ENCODE results near the gene MAD1L1.
A peak's percentile ranks its signal among the peaks of the same experiment; 100 is the strongest.

The MAD1L1 gene

DNA sequence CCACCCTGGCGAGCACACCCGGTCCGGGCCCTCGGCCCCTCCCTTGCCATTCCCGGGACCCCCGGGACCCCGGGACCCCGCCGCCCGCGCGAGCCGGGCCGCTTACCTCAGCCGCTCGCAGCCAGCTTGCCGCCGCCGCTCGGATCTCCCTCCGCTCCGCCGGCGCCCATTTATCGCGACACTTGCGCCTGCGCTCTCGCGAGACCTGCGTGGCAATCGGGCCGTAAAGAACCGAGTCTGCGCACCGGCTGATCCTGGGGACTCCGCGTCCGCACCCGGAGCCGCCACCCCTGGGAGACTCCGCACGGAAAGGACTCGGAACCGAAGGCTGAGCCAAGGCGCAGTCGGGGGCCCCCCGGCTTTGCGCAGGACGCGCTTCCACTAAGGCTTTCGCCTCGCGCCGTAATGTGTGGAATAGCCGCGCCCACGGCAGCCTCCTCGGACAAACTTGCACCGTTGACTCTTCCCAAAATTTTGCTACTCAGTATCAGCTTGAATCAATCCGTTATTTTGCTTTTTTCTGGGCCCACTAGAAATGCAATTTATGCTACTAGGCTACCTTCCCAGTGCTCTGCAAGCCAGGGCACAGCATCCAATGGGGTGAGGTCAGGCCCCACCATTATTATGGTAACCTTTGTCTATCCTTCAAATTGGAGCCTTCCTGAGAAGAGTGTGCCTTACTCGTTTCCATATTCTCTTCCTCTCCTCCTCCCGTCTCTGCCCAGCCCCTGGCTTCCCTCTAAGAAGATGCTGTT is at the start of gene MAD1L1:
MAD1L1 (minus strand) TSS at position 180 of the 755 bp plus-strand sequence. CDS start 2,812 bp downstream, outside the sequence.
- H3K4me3 ChIP-seq, result peak within 1 kb of the TSS; percentile 62
- no peaks in the 10 kb centered on the region for H3K9me3 ChIP-seq
- H3K4me1 ChIP-seq, result 0 out of 2 replicates have a peak, but pooled peaks cover 4% of the 10 kb centered on the region
- H3K36me3 ChIP-seq (replicated peaks), result peaks cover 55% of the 10 kb centered on the region
- in situ Hi-C loops (cut with MboI; ENCODE audit: low sequenced_read_pairs), result no loop called here
- DNase-seq (ENCODE audit: low spot score in 2 of 2), result peak; percentile 73 to 93
- H3K27me3 ChIP-seq (ENCODE audit: low read depth), result no peaks in the 10 kb centered on the region

DNA sequence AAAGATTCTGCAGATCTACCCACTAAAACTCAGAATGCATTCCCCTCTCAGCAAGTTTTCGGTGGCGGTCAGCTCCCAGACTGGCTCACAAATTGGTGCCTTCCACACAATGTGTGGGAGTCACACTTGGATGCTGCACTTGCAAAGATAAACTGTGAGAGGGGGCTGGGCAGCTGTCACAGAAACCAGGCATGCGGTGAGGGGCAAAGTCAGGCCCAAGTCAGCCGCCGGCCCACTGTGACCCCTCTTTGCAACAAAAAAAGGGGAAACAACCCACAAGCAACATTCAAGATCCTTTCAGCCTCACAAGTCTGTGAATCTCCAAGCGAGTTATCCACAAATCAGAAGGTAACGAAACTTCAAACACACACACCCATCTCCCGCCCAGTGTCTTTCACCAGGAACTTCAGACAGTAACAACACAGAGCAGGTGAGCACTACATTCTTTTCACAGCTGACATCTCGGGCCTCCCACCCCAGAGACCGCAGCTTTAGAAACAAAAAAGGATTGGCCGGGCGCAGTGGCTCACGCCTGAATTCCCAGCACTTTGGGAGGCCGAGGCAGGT is 49.5 kb upstream of the MAD1L1 start:
- no peak for DNase-seq (ENCODE audit: low spot score in 2 of 2)
- in situ Hi-C loops (cut with MboI; ENCODE audit: low sequenced_read_pairs), result no loop called here
- no peaks in the 10 kb centered on the region for H3K4me1 ChIP-seq
- no peaks in the 10 kb centered on the region for H3K36me3 ChIP-seq (replicated peaks)
- H3K27me3 ChIP-seq (ENCODE audit: low read depth), result no peaks in the 10 kb centered on the region
- H3K4me3 ChIP-seq, result no peak overlapping the region
- H3K9me3 ChIP-seq, result no peaks in the 10 kb centered on the region

DNA sequence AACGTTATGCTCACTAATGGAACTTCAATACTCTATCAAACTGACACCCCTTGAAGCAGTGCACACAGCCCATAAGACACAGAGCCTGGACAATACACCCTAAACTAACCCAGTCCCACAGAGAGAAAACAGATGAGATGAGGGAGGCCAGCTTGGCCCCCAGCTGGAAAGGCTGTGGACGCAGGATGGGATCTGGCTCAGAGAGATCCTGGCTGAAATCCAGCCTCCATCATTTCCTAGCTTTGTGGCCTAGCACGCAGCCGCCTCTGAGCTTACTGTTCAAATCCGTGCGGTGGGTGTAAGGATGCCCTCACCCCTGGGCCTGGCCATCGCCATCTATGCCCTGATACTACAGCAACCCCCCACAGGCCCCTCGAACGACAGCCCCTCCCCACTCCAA is 48.8 kb upstream of the MAD1L1 start:
- Histone ChIP-seq H3K36me3 (replicated peaks) (no peaks in the 10 kb centered on the region), H3K9me3 (no peaks in the 10 kb centered on the region), H3K4me1 (no peaks in the 10 kb centered on the region), H3K4me3 (no peak overlapping the region), H3K27me3 (ENCODE audit: low read depth) (no peaks in the 10 kb centered on the region)
- no peak for DNase-seq (ENCODE audit: low spot score in 2 of 2)
- in situ Hi-C loops (cut with MboI; ENCODE audit: low sequenced_read_pairs), result no loop called here

DNA sequence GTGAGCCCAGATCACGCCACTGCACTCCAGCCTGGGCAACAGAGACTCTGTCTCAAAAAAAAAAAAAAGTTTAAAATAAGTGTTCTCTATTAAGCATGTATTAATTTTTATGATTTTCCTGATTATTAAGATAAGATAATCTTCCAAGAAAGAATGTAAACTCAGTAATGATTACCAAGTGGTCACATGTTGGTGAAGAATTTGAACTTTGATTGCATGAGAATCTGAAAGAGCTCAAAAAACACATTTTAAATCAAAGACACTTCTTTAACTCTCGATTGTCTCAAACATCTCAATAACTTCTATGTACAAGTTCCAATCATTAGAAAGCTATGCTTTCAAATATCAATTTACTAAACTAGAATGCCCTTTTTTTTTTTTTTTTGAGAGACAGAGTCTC is 47.7 kb upstream of the MAD1L1 start:
- Histone ChIP-seq H3K4me1 (no peaks in the 10 kb centered on the region), H3K27me3 (ENCODE audit: low read depth) (no peaks in the 10 kb centered on the region), H3K9me3 (no peaks in the 10 kb centered on the region), H3K4me3 (no peak overlapping the region), H3K36me3 (replicated peaks) (no peaks in the 10 kb centered on the region)
- DNase-seq (ENCODE audit: low spot score in 2 of 2), result no peak
- in situ Hi-C loops (cut with MboI; ENCODE audit: low sequenced_read_pairs), result no loop called here

DNA sequence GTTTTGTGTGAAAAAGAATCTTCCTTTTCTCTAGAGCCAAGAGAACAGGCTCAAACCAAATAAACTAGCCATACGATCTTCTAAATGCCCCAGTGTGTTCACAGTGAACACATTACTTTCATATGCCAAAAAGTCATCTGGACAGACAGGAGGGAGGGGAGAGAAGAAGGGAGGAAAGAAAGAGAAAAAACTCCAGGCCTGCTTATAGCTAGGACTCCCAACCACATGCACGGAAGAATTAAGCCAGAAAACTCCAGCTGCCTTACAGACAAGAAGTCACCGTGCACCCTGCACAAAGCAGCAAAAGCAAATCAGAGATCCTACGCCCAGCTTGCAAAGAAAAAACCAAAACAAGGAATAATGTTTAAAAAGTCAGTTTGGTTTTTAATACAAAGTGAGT is 47.2 kb upstream of the MAD1L1 start:
- in situ Hi-C loops (cut with MboI; ENCODE audit: low sequenced_read_pairs), result no loop called here
- H3K27me3 ChIP-seq (ENCODE audit: low read depth), result no peaks in the 10 kb centered on the region
- H3K4me3 ChIP-seq, result no peak overlapping the region
- H3K4me1 ChIP-seq, result no peaks in the 10 kb centered on the region
- no peaks in the 10 kb centered on the region for H3K9me3 ChIP-seq
- no peaks in the 10 kb centered on the region for H3K36me3 ChIP-seq (replicated peaks)
- no peak for DNase-seq (ENCODE audit: low spot score in 2 of 2)

DNA sequence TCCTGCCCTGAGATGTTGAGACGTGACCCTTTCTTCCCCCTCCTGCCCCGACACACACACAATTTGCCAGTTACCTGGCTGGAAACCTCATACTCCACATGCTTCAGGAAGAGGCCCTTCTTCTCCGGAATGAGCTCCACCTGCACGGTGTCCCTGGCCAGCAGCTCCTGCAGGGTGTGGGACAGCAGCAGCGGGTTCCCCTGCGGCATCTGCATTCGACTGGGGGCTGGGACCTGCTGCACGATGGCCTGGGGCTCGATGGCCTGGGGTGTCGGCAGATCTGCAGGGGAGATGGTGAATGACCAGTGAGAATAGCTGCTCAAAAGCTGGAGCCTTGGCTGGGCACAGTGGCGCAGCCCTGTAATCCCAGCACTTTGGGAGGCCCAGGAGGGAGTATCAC is 45.3 kb upstream of the MAD1L1 start:
- in situ Hi-C loops (cut with MboI; ENCODE audit: low sequenced_read_pairs), result no loop called here
- H3K4me1 ChIP-seq, result no peaks in the 10 kb centered on the region
- DNase-seq (ENCODE audit: low spot score in 2 of 2), result no peak
- no peak overlapping the region for H3K4me3 ChIP-seq
- H3K36me3 ChIP-seq (replicated peaks), result no peaks in the 10 kb centered on the region
- no peaks in the 10 kb centered on the region for H3K9me3 ChIP-seq
- no peaks in the 10 kb centered on the region for H3K27me3 ChIP-seq (ENCODE audit: low read depth)

DNA sequence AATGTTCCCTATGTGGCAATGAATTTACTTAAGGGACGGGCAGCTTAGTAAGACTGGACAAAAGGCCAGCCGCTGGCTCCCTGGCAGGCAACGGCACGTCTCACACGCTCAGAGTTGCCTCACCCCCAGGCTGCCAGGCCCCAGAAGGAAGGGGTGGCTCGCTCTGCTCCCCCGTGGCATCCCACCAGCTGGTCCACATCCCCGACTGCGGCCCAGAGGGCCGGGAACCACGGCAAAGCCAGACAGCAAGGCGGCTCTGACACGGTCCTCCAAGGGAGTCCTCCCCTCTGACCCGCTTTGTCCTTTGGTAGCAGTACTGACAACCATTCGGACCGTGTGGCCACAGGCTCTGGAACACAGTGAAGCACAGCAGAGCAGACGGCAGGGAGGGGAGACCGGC is 43.4 kb upstream of the MAD1L1 start:
- Histone ChIP-seq H3K36me3 (replicated peaks) (no peaks in the 10 kb centered on the region; the same call in 1 of the 2 replicates), H3K4me1 (no peaks in the 10 kb centered on the region), H3K27me3 (ENCODE audit: low read depth) (no peaks in the 10 kb centered on the region), H3K9me3 (no peaks in the 10 kb centered on the region), H3K4me3 (no peak overlapping the region)
- no peak for DNase-seq (ENCODE audit: low spot score in 2 of 2)
- in situ Hi-C loops (cut with MboI; ENCODE audit: low sequenced_read_pairs), result no loop called here

DNA sequence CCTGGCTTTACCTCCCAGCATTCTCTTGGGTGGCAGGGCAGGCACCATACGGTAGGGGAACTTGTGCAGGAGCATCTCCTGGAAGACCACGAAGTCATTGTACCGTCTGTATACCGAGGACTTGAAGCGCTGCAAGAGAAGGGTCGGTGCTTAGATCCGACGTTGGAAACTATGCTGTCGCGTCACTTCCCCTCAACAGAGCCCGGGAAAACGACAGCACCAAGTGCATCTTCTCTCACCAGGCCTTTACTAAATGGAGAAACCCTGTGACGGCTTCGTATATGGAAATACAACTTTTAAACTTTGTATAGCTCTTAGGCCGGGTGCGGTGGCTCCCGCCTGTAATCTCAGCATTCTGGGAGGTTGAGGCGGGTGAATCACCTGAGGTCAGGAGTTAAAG is 42.4 kb upstream of the MAD1L1 start:
- no peaks in the 10 kb centered on the region; the same call in 1 of the 2 replicates for H3K36me3 ChIP-seq (replicated peaks)
- no peak overlapping the region for H3K4me3 ChIP-seq
- DNase-seq (ENCODE audit: low spot score in 2 of 2), result no peak
- no peaks in the 10 kb centered on the region for H3K9me3 ChIP-seq
- H3K27me3 ChIP-seq (ENCODE audit: low read depth), result no peaks in the 10 kb centered on the region
- in situ Hi-C loops (cut with MboI; ENCODE audit: low sequenced_read_pairs), result no loop called here
- no peaks in the 10 kb centered on the region for H3K4me1 ChIP-seq

DNA sequence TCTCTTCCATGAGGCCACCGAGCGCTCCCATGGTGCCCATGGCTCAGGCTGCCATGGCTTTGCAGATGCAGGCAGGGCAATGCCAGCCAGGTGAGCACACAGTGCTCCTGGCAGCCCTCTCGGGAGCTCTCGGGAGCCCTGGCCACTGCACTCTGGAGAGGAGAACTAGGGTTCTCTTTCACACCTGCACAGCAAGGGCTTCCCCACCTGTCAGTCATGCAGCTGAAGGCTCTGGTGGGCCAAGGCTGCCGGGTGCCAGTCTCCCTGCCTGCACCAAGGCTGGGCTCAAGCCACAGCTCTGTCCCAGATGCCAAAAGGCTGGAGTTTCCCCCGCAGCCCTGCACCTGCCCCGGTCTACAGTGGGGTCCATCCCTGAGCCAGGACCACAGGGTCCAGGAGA is 41.9 kb upstream of the MAD1L1 start:
- Histone ChIP-seq H3K9me3 (no peaks in the 10 kb centered on the region), H3K27me3 (ENCODE audit: low read depth) (no peaks in the 10 kb centered on the region), H3K4me1 (no peaks in the 10 kb centered on the region), H3K36me3 (replicated peaks) (no peaks in the 10 kb centered on the region; the same call in 1 of the 2 replicates), H3K4me3 (no peak overlapping the region)
- in situ Hi-C loops (cut with MboI; ENCODE audit: low sequenced_read_pairs), result no loop called here
- no peak for DNase-seq (ENCODE audit: low spot score in 2 of 2)

DNA sequence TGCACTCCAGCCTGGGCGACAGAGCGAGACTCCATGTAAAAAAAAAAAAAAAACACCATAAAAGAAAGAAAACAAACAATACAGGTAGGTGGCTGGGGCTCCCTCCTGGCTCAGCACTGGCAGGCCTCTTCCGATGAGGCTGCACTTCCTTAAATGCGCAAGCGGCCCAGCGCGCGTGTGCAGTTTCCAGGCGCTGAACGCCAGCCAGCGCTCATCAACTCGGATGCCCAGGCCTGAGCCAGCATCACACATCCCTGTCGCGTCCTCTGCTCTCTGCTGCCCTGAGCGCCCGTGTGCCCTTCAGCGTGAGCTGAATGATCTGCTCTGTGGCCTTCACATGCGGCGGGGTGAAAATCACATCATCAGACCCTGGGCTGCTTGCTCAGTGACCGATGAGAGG is 41.1 kb upstream of the MAD1L1 start:
- Histone ChIP-seq H3K4me1 (0 out of 2 replicates have a peak, but pooled peaks cover 2% of the 10 kb centered on the region), H3K27me3 (ENCODE audit: low read depth) (no peaks in the 10 kb centered on the region), H3K36me3 (replicated peaks) (no peaks in the 10 kb centered on the region; the same call in 1 of the 2 replicates), H3K9me3 (no peaks in the 10 kb centered on the region), H3K4me3 (no peak overlapping the region)
- DNase-seq (ENCODE audit: low spot score in 2 of 2), result no peak
- in situ Hi-C loops (cut with MboI; ENCODE audit: low sequenced_read_pairs), result no loop called here

DNA sequence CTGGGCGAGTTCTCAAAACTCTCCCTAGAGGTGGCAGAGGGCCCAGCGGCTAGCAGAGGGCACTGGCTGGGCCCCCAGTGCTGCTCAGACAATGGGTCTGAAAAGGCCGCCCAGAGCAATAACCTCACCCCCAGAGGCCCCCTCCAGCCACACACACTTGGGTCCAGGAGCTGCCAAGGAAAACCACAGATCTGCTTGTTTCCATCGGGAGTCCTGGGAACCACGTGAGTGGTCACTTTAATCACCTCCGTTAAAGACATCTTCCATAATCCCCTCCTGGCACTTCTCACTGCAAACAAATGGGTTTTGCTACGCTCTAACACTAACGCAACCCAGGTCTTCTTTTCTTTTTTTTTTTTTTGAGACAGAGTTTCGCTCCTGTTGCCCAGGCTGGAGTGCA is 39.3 kb upstream of the MAD1L1 start:
- no peak for DNase-seq (ENCODE audit: low spot score in 2 of 2)
- Histone ChIP-seq H3K36me3 (replicated peaks) (no peaks in the 10 kb centered on the region; the same call in 1 of the 2 replicates), H3K4me1 (0 out of 2 replicates have a peak, but pooled peaks cover 2% of the 10 kb centered on the region), H3K4me3 (no peak overlapping the region), H3K9me3 (no peaks in the 10 kb centered on the region), H3K27me3 (ENCODE audit: low read depth) (no peaks in the 10 kb centered on the region)
- in situ Hi-C loops (cut with MboI; ENCODE audit: low sequenced_read_pairs), result no loop called here

DNA sequence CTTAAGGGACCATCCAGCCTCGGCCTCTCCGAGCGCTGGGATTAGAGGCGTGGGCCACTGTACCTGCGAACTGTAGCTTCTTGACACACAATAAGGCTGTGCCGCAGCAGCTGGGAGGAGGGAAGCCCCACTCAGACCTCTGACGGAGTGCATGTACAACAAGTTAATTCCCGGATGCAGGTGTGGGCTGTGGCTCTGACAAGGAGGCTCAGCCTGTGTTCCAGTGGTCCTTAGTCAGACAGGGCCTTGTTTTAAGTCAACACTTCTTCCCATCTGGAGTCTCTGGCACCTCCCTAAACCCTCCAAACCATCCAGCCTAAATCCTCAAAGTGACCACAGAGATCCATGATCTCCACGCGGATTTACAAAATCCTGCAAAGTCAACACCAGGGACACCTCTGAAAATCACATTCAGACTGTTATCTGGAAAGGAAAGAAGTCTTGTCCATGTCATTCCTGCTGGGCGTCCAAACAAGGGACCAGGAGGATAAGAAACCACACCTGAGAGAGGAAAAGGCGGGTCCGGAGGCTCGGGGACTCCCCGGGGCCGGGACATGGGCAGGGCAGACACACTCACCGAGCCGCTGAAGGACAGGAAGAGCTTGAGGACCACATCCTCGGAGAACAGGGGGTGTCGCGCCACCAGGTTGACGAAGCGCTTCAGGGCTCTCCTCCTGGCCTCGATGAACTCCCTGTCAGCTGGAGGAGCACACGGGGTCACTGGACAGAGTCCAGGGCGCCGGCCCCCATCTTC is 38.7 kb upstream of the MAD1L1 start:
- Histone ChIP-seq H3K4me1 (0 out of 2 replicates have a peak, but pooled peaks cover 2% of the 10 kb centered on the region), H3K27me3 (ENCODE audit: low read depth) (no peaks in the 10 kb centered on the region), H3K9me3 (no peaks in the 10 kb centered on the region), H3K36me3 (replicated peaks) (no peaks in the 10 kb centered on the region; the same call in 1 of the 2 replicates), H3K4me3 (no peak overlapping the region)
- DNase-seq (ENCODE audit: low spot score in 2 of 2), result no peak
- in situ Hi-C loops (cut with MboI; ENCODE audit: low sequenced_read_pairs), result no loop called here

DNA sequence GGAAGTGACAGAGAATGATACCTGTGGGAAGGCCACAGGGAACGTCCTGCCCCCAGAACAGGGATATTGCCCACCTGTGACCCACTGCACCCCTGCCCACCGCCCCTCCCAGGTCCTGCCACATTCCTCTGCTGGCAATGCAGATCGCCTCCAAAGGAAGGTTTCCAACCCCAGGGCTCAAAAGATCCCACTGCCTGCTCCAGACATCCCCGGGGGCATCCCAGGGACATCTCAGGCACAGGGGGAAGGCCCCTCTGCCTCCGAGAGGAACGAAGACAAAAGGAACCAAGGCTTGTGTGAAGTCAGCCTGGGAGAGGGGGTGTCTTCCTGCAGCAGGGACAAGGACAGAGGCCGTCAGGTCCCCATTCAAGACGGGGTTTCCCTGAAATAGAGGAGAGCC is 37.8 kb upstream of the MAD1L1 start:
- H3K4me3 ChIP-seq, result no peak overlapping the region

DNA sequence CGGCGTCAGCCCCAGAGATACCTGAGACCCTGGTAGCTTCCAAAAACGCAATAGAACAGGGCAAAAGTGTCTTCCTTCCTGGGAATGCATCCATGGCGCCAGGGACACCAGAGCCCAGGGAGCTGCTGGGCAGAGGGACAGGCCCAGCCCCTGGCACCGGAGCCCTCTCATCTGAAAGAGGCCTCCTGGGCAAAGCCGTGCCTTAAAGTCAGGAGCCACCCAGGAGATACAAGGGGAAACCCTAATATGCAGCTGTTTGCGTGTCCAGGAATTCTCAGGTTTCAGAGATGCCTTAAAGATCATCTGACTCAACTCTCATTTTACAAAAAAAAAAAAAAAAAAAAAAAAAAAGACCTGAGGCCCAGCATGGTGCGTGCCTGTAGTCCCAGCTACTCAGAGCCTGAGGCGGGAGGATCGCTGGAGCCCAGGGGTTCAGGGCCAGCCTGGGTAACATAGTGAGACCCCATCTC is 37.3 kb upstream of the MAD1L1 start:
- DNase-seq (ENCODE audit: low spot score in 2 of 2), result no peak
- Histone ChIP-seq H3K4me1 (0 out of 2 replicates have a peak, but pooled peaks cover 2% of the 10 kb centered on the region), H3K36me3 (replicated peaks) (no peaks in the 10 kb centered on the region; the same call in 1 of the 2 replicates), H3K4me3 (no peak overlapping the region), H3K27me3 (ENCODE audit: low read depth) (no peaks in the 10 kb centered on the region), H3K9me3 (no peaks in the 10 kb centered on the region)
- in situ Hi-C loops (cut with MboI; ENCODE audit: low sequenced_read_pairs), result no loop called here

More for the DNA sequence above, 37.8 kb upstream of the MAD1L1 start:
- no peaks in the 10 kb centered on the region for H3K27me3 ChIP-seq (ENCODE audit: low read depth)
- in situ Hi-C loops (cut with MboI; ENCODE audit: low sequenced_read_pairs), result no loop called here
- H3K4me1 ChIP-seq, result 0 out of 2 replicates have a peak, but pooled peaks cover 2% of the 10 kb centered on the region
- H3K9me3 ChIP-seq, result no peaks in the 10 kb centered on the region
- H3K36me3 ChIP-seq (replicated peaks), result no peaks in the 10 kb centered on the region; the same call in 1 of the 2 replicates
- no peak for DNase-seq (ENCODE audit: low spot score in 2 of 2)
